ENCODE results near the gene FRRS1L. TPM values are rescaled to one million over a fixed set of nuclear protein-coding genes. Genes with fewer than 3 reads are reported as not detected.

Gene FRRS1L
- total RNA-seq, 4 donors from 2014 or later: 1.5 to 12.6 (median 2.8) TPM

DNA sequence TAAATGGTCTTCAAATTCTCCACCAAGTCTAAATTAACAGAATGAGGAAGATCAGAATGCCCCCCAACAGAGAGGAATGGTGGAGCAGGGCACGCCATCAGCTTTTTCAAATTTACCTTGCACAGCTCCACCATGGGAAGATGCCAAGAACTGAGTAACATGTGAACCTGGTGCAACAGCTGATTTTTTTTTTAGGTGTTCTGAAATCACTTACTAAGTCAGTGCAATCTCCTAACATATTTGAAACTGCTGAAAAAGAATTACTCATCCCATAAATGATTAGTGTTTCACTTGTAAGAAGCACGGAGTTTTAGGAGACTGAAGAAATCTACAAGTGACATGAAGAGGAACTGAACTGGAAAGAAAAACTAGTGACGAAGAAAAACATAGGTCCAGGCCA is 52.4 kb downstream of the FRRS1L start:
- TF ChIP-seq, protein P1, sequence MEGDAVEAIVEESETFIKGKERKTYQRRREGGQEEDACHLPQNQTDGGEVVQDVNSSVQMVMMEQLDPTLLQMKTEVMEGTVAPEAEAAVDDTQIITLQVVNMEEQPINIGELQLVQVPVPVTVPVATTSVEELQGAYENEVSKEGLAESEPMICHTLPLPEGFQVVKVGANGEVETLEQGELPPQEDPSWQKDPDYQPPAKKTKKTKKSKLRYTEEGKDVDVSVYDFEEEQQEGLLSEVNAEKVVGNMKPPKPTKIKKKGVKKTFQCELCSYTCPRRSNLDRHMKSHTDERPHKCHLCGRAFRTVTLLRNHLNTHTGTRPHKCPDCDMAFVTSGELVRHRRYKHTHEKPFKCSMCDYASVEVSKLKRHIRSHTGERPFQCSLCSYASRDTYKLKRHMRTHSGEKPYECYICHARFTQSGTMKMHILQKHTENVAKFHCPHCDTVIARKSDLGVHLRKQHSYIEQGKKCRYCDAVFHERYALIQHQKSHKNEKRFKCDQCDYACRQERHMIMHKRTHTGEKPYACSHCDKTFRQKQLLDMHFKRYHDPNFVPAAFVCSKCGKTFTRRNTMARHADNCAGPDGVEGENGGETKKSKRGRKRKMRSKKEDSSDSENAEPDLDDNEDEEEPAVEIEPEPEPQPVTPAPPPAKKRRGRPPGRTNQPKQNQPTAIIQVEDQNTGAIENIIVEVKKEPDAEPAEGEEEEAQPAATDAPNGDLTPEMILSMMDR (IDR thresholded peaks at IDR 0.05): no peak
- TF ChIP-seq EP300 (IDR thresholded peaks at IDR 0.05) (no peak), POLR2A (IDR thresholded peaks at IDR 0.05) (no peak)
- H3K4me3 ChIP-seq: no peak overlapping the region
- H3K27me3 ChIP-seq: no peaks in the 10 kb centered on the region
- H3K9me3 ChIP-seq: no peaks in the 10 kb centered on the region
- H3K27ac ChIP-seq: peak overlapping the region in 2 of 4 donors; percentile 60 to 90
- DNase-seq (ENCODE audit: low spot score in 2 of 2): no peak
- 73% methylated on average over 3 of the region's 3 CpGs for WGBS, 2 donors
- H3K4me1 ChIP-seq: peaks cover 3 to 90% (median 63%) of the 10 kb centered on the region in 4 donors
- no peaks in the 10 kb centered on the region for H3K36me3 ChIP-seq

- no peak for DNase-seq (ENCODE audit: low spot score in 2 of 2)
- TF ChIP-seq, protein P1 (IDR thresholded peaks at IDR 0.05): no peak
- TF ChIP-seq POLR2A (IDR thresholded peaks at IDR 0.05): no peak
- TF ChIP-seq EP300 (IDR thresholded peaks at IDR 0.05): peak in 1 of 2 donors; percentile 24
- 75 to 78% methylated on average over 12 of the region's 12 CpGs for WGBS, 2 donors
- Histone ChIP-seq H3K9me3 (no peaks in the 10 kb centered on the region), H3K27me3 (no peaks in the 10 kb centered on the region), H3K36me3 (no peaks in the 10 kb centered on the region), H3K4me1 (peaks cover 3 to 96% (median 67%) of the 10 kb centered on the region in 4 donors), H3K4me3 (no peak overlapping the region), H3K27ac (peak overlapping the region in 3 of 4 donors; percentile 15 to 90 (median 60))
These were observed 53.0 kb downstream of the FRRS1L start for GRCh38 chr9:109113892-109114609.

DNA sequence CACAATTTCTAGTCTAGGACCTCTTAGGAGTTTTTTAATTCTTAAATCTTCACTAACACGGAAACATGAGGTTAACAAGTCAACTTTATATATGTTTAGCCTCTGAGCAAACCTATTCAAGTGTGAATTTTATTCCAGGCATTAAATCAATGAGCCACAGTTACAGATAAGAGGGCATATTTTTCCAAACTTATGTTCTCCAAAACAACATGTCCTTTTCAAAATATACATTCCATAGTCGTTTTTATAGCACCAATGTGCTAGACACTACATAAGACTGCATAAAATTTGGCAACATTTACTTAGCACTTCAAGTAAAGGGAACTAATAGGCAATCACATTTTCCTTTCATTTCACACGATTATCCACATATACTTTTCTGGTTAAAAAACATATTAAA is 53.8 kb downstream of the FRRS1L start:
- TF ChIP-seq, protein P1 (IDR thresholded peaks at IDR 0.05): no peak
- no peak for TF ChIP-seq EP300 (IDR thresholded peaks at IDR 0.05)
- no peak for TF ChIP-seq POLR2A (IDR thresholded peaks at IDR 0.05)
- Histone ChIP-seq H3K4me3 (no peak overlapping the region), H3K27ac (peak overlapping the region in 3 of 4 donors; percentile 15 to 90 (median 60)), H3K4me1 (peaks cover 3 to 98% (median 66%) of the 10 kb centered on the region in 4 donors), H3K36me3 (no peaks in the 10 kb centered on the region), H3K27me3 (no peaks in the 10 kb centered on the region), H3K9me3 (no peaks in the 10 kb centered on the region)
- WGBS, 2 donors: 32 to 35% methylated on average over 3 of the region's 3 CpGs
- DNase-seq (ENCODE audit: low spot score in 2 of 2): no peak

GRCh38 chr9:109110329-109111021 is 56.6 kb downstream of the FRRS1L start:
- Histone ChIP-seq H3K9me3 (no peaks in the 10 kb centered on the region), H3K4me1 (peaks cover 0 to 90% (median 53%) of the 10 kb centered on the region in 4 donors), H3K36me3 (peaks cover 0 to 3% (median 0%) of the 10 kb centered on the region in 3 donors), H3K27ac (peak overlapping the region; percentile 22 to 94 (median 76)), H3K27me3 (no peaks in the 10 kb centered on the region), H3K4me3 (no peak overlapping the region)
- WGBS, 2 donors: 19 to 25% methylated on average over 5 of the region's 5 CpGs
- DNase-seq (ENCODE audit: low spot score in 2 of 2): no peak
- TF ChIP-seq, protein P1 (IDR thresholded peaks at IDR 0.05): no peak
- no peak for TF ChIP-seq EP300 (IDR thresholded peaks at IDR 0.05)
- TF ChIP-seq POLR2A (IDR thresholded peaks at IDR 0.05): no peak

DNA sequence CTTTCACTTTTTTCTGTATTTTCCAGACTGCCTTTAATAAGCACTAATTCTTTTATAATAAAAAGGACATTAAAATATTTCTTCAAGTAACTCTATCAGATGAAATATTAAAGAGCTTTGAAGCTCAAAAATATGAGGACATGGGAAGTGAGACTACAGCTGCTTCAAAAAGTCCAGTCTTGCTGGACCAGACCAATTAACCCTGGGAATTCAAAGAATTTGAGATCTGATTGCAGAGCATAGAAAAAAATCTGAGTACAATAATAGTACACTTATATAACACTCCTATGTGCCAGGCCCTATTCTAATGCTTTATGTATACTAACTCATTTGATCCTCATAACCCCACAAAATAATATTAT is 57.1 kb downstream of the FRRS1L start:
- H3K27ac ChIP-seq: peak overlapping the region; percentile 22 to 94 (median 76)
- no peak for DNase-seq (ENCODE audit: low spot score in 2 of 2)
- H3K36me3 ChIP-seq: peaks cover 0 to 8% (median 0%) of the 10 kb centered on the region in 3 donors
- H3K4me1 ChIP-seq: peaks cover 0 to 86% (median 48%) of the 10 kb centered on the region in 4 donors
- H3K27me3 ChIP-seq: no peaks in the 10 kb centered on the region
- TF ChIP-seq EP300 (IDR thresholded peaks at IDR 0.05): no peak
- H3K4me3 ChIP-seq: no peak overlapping the region
- no peaks in the 10 kb centered on the region for H3K9me3 ChIP-seq
